Choroid plexus epithelial cell (primary cell): ENCODE measurements around the gene SPEF2.

Experiments
- DNase-seq: peaks from one replicate; pipeline ENCODE4 v3.0.0-alpha.2; 2010; ENCODE audit warnings: low read depth
- H3K4me3 ChIP-seq: 2 replicates; pipeline ENCODE4 v1.5.1; 2011; ENCODE audit warnings: low read depth, mild to moderate bottlenecking, control low read depth, low read length, moderate library complexity
- CTCF ChIP-seq: conservative IDR thresholded peaks from 2 replicates; pipeline ENCODE4 v1.5.1; 2011; ENCODE audit warnings: low read depth, mild to moderate bottlenecking, control low read depth, inconsistent platforms, low read length, moderate library complexity

The SPEF2 gene

GRCh38 chr5:35698047-35698808 is 80.6 kb downstream of the SPEF2 start:
- no peak for TF ChIP-seq CTCF
- DNase-seq, result no peak
- H3K4me3 ChIP-seq, result no peak overlapping the region

GRCh38 chr5:35707659-35708058 is 90.0 kb downstream of the SPEF2 start:
- H3K4me3 ChIP-seq, result no peak overlapping the region
- TF ChIP-seq CTCF, result no peak
- no peak for DNase-seq

- DNase-seq, result no peak
These were observed 92.0 kb downstream of the SPEF2 start for GRCh38 chr5:35709688-35710087.

GRCh38 chr5:35717718-35718117 is 100.1 kb downstream of the SPEF2 start:
- no peak for DNase-seq
- no peak overlapping the region for H3K4me3 ChIP-seq
- TF ChIP-seq CTCF, result no peak

More at GRCh38 chr5:35709688-35710087, 92.0 kb downstream of the SPEF2 start:
- TF ChIP-seq CTCF, result no peak
- no peak overlapping the region for H3K4me3 ChIP-seq

- no peak overlapping the region for H3K4me3 ChIP-seq
- no peak for DNase-seq
- no peak for TF ChIP-seq CTCF
These were observed 118.1 kb downstream of the SPEF2 start for GRCh38 chr5:35735718-35736117.

GRCh38 chr5:35736280-35736679 is 118.6 kb downstream of the SPEF2 start:
- TF ChIP-seq CTCF, result no peak
- H3K4me3 ChIP-seq, result no peak overlapping the region
- no peak for DNase-seq

- no peak for TF ChIP-seq CTCF
- no peak overlapping the region for H3K4me3 ChIP-seq
- DNase-seq, result peak; percentile 19
These were observed 123.6 kb downstream of the SPEF2 start for GRCh38 chr5:35741126-35741716.
